Kidney capillary endothelial cell (primary cell): Measurements from ENCODE around the gene PHF21B.
"Not testable (repeated sequence)": the region's sequence is repeated elsewhere in the genome, so short reads cannot be mapped to it uniquely, and the experiment has no call there.

Experiments used
- DNase-seq: peaks from one replicate; pipeline ENCODE4 v3.0.0-alpha.2; 2018; ENCODE audit warnings: low spot score

The PHF21B gene

DNA sequence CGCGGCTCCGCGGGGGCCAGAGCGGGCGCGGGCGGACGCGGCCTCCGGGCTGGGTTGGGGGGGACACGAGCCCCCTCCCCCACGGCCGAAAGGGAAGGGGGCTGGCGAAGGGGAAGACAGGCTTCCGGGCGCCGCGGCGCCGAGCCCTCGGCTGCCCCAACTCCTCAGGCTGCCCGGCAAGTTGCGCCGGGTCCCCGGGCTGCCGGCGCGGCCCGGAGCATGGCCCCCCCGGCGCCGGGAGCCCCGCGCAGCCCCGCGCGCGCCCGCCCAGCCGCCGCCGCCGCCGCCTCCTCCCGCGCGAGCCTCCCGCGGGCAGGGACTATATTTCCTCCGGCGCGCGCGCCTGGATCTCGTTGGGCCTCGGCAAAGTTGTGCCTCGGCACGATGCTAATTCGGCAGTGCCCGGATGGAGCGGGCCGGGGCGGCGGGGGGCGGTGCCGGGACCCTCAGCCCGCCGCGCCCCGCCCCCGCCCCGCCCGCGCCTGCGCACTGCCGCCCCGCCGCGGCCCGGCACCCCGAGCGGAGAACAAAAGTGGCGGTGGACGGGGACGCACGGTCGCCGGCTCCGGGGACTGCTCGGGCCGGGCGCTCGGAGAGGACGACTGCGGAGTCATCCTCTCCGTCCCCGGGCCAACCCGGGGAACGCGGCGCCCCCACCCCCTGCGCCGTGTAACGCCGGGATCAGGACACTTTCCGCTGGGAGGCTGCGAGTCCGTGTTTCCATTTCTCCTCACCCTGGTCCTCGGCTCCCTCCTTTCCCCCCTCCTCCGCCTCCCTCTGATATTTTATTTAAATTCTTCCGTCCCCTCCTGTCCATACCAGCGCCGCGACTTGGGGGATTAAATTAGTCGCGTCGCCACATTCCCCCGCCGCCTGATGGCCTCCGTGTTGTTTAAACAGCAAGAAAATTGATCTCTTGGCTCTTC, at the start of gene PHF21B:
TSS of gene PHF21B (minus strand) at position 400 of the 926 bp plus-strand sequence. CDS start 456 bp downstream, outside the sequence.
- no peak for DNase-seq

- no peak for DNase-seq
Measured at GRCh38 chr22:45059296-45059695, 49.5 kb upstream of the PHF21B start.

GRCh38 chr22:45058622-45058912, 48.8 kb upstream of the PHF21B start:
- DNase-seq = no peak

- no peak for DNase-seq
Measured at GRCh38 chr22:45055936-45056335, 46.1 kb upstream of the PHF21B start.

DNA sequence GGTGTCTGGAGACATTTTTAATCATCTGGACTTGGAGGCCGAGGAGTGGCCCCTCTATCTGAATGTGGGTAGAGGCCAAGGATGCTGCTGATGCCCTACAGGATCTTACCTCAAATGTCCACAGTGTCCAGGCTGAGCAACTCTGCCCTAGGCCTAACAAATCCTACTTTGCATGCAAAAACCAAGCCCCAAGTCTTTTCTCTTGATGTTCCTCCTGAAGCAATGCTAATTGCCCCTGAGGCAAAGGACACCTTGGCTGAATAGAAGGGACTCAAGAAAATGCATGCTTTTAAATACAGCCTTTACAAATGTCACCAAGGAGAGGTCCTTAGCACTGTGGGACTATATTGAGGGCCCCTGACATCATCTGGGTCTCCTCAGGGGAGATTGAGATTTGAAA, 43.8 kb upstream of the PHF21B start:
- no peak for DNase-seq

DNA sequence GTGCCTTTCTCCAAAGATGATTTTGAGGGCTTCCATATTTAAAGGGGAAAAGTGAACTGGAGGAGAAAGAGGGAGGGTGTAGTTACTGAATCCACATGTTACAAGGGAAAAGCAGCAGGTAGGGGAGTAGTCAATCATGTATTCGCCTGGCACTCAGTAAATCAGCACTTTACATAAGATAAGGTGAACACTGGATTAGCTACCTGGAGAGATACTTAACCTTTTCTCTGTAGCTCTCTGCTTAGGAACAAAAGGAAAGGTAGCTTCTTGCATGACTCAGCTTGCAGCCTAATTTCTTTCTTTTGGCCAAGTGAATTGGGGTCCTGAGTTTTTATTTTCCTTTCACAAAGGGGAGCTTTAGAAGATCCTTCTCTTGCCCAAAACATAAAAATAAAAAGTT, 43.3 kb upstream of the PHF21B start:
- DNase-seq = no peak

- not testable (repeated sequence) for DNase-seq
Measured at GRCh38 chr22:45052665-45053064, 42.9 kb upstream of the PHF21B start.

DNA sequence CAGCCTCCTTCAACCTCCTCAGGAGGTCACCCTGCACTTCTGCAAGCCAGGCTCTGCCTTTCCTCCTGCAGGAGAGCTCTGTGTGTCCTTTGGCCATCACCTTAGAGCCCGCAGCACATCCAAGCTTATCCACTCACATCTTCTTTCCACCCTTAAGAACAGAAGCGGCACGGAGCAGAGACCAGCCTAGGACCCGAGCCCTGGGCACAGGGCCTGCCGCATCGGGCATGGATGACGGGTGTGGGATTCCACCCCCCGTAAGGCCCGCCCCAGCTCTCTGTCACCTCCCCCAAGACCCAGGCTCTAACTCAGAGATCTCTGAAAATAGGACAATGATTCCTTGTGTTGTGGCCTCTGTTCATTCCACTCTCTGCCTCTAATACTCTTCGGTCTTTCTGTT, 42.1 kb upstream of the PHF21B start:
- DNase-seq = no peak

GRCh38 chr22:45051419-45051818, 41.6 kb upstream of the PHF21B start:
- no peak for DNase-seq

- DNase-seq = no peak
Measured at GRCh38 chr22:45047260-45047659, 37.5 kb upstream of the PHF21B start.

DNA sequence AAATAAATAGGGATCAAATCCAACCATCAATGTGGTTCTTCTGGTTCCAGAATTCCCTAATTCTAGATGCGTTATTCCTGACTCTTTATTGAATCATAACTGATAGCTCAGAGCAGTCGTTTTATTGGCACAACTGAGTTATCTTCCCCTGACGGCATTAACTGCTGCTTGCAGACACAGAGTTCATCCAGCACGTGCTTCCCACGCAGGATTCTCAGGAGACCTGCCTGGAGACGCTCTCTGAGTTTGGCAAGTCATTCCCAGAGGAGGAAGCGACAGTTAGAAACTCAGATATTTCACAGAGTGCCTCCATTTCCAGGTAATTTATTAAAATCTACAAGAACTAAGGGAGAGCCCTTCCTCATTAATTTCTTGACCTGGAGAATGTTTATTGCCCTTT, 35.4 kb upstream of the PHF21B start:
- DNase-seq = no peak

DNA sequence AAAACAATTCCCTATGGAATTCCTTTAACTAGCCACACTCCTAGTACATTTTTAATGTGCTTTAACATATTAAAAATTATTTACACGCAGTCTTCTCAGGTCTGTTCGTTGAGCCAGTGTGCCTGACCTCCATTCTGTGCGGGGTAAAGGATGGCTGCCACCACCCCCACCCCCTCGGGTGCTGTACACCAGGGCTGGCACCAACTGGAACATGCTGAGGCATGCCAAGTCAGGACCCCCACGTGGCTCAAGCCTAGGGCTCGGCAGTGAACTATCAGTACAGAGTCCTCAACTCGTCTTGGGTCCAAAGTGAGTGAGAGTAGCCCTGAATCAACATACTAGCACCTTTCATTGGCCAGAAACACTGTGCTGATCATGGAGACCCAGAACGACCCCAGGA, 32.5 kb upstream of the PHF21B start:
- DNase-seq = no peak

DNA sequence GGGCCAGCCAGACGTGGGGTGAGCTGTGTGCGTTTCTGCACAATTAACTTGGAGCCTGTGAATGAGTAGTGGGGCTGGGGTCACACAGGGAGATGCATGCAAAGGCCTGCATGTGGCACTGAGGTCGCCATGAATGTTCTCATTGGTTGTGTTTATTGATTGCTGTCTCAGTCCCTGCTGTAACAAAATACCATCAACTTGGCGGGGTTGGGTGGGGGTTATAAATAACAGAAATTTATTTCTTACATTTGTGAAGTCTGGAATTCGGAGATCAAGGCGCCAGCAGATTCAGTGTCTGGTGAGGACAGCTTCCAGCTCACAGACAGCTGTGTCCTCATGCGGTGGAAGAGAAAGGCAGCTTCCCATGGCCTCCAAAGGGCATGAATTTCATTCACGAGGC, 29.3 kb upstream of the PHF21B start:
- no peak for DNase-seq

DNA sequence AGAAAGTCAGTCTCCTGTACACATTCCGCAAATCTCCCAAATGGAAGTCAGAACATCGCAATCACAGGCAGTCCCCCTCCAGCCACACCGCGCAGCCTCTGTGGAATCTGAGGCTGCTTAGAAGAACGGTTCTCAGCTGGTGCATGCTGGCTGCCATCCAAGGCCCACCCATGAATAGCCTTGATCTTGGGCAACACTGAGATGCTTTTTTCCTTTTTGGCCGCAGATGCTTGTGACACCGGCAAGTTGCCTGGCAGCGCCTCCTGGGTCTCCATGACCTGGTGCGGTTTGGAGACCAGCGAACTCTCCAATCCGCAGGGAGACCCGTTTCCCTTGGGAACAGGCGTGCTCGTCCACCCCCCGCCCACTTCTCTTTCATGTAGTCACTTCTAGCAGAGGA, 26.3 kb upstream of the PHF21B start:
- no peak for DNase-seq

- DNase-seq = no peak
Measured at GRCh38 chr22:45034821-45035220, 25.0 kb upstream of the PHF21B start.

- DNase-seq = no peak
Measured at GRCh38 chr22:45034156-45034555, 24.4 kb upstream of the PHF21B start.

DNA sequence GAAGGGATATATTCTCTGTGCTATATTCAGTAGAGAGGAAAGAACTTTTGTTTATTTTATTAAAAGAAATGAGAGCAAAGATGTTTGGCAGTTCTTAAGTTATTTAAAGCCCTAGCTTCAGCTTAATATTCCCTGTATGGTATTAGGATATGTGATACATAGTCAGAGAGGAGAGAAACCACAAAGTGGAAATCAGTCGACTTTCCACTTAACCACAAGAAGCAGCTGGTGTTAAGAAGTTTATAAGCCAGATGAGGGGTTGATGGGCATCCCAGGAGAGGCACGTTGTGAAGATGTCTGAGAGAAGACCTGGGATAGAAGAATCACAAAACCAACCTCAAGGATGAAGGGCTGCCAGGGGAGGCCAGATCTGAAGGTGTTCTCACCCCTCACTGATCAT, 23.3 kb upstream of the PHF21B start:
- DNase-seq = no peak

DNA sequence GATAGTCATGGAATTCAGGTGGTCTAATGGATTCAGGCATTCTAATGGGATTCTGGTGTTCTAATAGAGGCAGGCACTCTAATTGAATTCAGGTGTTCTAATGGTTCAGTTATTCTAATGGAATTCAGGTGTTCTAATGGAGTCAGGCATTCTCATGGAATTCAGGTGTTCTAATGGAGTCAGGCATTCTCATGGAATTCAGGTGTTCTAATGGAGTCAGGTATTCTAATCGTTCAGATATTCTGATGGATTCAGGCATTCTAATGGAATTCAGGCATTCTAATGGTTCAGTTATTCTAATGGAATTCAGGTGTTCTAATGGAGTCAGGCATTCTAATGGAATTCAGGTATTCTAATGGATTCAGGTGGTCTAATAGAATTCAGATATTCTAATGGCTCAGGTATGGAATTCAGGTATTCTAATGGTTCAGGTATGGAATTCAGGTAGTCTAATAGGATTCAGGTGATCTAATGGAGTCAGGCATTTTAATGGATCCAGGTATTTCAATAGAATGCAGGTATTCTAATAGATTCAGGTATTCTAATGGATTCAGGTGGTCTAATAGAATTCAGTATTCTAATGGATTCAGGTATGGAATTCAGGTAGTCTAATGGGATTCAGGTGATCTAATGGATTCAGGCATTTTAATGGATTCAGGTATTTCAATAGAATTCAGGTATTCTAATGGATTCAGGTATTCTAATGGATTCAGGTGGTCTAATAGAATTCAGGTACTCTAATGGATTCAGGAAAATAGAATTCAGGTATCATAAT, 22.0 kb upstream of the PHF21B start:
- DNase-seq = no peak

GRCh38 chr22:45029501-45029900, 19.7 kb upstream of the PHF21B start:
- DNase-seq = no peak

- DNase-seq = no peak
Measured at GRCh38 chr22:45026511-45026910, 16.7 kb upstream of the PHF21B start.

DNA sequence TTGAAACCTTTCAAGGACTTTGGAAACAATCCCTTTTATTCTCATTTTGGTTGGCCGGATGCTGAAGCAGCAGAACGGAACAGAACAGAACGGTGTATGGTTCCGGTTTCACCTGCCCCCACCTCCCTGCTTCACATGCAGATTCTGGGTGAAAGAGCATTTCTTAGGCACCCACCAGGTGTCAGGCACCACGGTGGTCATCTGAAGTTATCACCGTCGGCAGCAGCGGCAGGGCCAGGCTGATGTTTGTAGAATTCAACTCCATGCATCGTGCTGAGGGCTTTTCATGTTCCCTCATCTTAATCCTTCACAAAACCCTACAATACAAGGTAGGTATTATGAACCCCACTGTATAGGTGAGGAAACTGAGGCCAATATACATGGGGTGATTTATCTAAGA, 13.6 kb upstream of the PHF21B start:
- no peak for DNase-seq

DNA sequence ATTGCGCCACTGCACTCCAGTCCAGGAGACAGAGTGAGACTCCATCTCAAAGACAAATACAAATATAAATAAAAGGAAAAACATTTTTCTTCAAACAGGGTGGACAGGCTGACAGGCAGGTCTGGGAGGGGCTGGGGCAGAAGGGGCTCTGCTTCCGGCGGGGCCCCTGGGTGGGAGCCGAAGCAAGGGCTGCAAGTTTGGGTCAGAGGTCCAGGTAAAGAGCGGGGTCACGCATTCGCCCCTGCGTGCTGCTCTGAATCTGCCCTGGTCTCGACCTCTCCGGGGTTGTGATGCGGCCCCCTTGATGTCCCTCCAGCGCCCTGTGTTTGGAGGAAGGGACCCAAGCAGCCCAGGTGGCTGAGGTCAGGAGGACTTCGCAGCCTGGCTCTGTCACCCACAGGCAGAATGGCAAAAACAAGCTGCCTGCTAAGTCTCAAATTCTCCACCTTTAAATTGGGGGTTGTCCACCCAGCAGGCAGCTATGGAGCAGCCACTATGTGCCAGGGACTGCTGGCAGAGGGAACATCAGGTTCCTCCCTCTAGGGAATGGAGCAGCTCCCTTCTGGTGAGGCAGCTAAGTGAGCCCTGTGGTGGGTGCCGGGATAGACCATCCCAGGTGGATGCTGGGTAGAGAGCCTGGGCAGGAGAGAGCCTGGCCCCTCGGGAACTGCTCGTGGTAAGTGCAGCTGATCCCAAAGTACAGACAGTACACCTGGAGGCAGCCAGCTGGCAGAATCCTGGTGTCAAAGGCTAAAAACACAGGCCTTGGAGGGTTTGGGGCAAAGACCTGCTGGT, 10.3 kb upstream of the PHF21B start:
- DNase-seq = no peak

- no peak for DNase-seq
Measured at GRCh38 chr22:45014654-45015053, 4.8 kb upstream of the PHF21B start.
